ENCODE measurements around the gene RAB11FIP4. TPM values are rescaled to one million over a fixed set of nuclear protein-coding genes. Genes with fewer than 3 reads are reported as not detected.
A peak's percentile ranks its signal among the peaks of the same experiment; 100 is the strongest.

RAB11FIP4 gene
- total and polyA plus RNA-seq, 2 donors (not counting 1 experiment from before 2014, with no cell fraction given) = 0.16 to 0.66 TPM

DNA sequence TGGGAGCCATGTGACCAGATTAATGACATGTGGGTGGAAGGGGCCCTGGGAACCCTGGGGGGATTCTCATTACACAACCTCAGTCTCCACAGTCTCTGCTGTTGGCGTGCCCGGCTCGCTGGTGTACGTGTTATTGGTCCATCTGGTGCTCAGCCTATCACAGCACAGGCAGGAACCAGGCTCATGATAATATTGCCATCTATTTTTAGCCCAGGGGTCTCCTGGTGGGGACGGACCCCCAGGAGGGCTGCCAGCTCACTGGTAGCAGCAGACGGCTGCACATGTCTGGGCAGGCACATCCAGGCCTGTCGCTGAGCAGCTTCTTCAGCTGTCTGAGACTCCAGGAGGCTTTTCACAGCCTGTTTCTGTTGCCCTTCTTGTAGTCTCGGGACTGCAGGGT is 123.8 kb downstream of the RAB11FIP4 start:
- DNase-seq (ENCODE audit: low read depth in 2 of 2) = no peak
- H3K4me2 ChIP-seq (ENCODE audit: extremely low read depth, insufficient read depth, low read length) = no peak overlapping the region
- H3K36me3 ChIP-seq (ENCODE audit: control insufficient read depth, insufficient read depth, low read length) = no peaks in the 10 kb centered on the region
- no peak overlapping the region for H3K9ac ChIP-seq (ENCODE audit: insufficient read depth, low read length)
- TF ChIP-seq, protein P1, sequence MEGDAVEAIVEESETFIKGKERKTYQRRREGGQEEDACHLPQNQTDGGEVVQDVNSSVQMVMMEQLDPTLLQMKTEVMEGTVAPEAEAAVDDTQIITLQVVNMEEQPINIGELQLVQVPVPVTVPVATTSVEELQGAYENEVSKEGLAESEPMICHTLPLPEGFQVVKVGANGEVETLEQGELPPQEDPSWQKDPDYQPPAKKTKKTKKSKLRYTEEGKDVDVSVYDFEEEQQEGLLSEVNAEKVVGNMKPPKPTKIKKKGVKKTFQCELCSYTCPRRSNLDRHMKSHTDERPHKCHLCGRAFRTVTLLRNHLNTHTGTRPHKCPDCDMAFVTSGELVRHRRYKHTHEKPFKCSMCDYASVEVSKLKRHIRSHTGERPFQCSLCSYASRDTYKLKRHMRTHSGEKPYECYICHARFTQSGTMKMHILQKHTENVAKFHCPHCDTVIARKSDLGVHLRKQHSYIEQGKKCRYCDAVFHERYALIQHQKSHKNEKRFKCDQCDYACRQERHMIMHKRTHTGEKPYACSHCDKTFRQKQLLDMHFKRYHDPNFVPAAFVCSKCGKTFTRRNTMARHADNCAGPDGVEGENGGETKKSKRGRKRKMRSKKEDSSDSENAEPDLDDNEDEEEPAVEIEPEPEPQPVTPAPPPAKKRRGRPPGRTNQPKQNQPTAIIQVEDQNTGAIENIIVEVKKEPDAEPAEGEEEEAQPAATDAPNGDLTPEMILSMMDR (conservative IDR thresholded peaks at IDR 0.05 in 1 of 2, IDR thresholded peaks at IDR 0.05 in 1 of 2; ENCODE audit: low read depth in 1 of 2, low read length in 2 of 2) = no peak
- TF ChIP-seq EZH2 (IDR thresholded peaks at IDR 0.05; ENCODE audit: low read length, missing control alignments) = no peak
- H4K20me1 ChIP-seq (ENCODE audit: control insufficient read depth, extremely low read depth, insufficient read depth, low read length) = no peaks in the 10 kb centered on the region
- H2AFZ ChIP-seq (ENCODE audit: low read length) = no peak overlapping the region
- H3K9me3 ChIP-seq (ENCODE audit: control insufficient read depth, insufficient read depth, low read depth, low read length) = no peaks in the 10 kb centered on the region
- peaks cover 2% of the 10 kb centered on the region for H3K27me3 ChIP-seq (ENCODE audit: control insufficient read depth, insufficient read depth, low read length)
- H3K27ac ChIP-seq (ENCODE audit: insufficient read depth, low read length) = no peak overlapping the region
- no peaks in the 10 kb centered on the region for H3K79me2 ChIP-seq (ENCODE audit: control insufficient read depth, insufficient read depth, low read length)
- no peaks in the 10 kb centered on the region for H3K4me1 ChIP-seq (ENCODE audit: control insufficient read depth, extremely low read depth, insufficient read depth, low read length)
- no peak overlapping the region for H3K4me3 ChIP-seq (replicated peaks in 1 of 4; ENCODE audit: control extremely low read depth in 1 of 4, insufficient read depth in 1 of 4, low read depth in 3 of 4, low read length in 4 of 4)

DNA sequence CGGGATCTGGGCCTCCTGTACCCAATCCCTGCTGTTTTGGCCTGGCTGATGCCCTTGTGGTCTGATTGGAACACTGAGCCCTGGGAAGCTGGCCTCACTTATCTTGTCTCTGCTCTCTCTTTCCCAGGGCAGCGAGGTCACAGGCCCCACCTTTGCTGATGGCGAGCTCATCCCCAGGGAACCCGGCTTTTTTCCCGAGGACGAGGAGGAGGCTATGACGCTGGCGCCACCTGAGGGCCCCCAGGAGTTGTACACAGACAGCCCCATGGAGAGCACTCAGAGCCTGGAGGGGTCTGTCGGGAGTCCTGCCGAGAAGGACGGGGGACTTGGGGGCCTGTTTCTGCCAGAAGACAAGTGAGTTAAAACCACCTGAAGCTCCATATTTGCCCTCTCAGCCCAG is 126.0 kb downstream of the RAB11FIP4 start:
- Histone ChIP-seq H3K79me2 (ENCODE audit: control insufficient read depth, insufficient read depth, low read length) (no peaks in the 10 kb centered on the region), H3K9me3 (ENCODE audit: control insufficient read depth, insufficient read depth, low read depth, low read length) (no peaks in the 10 kb centered on the region), H3K9ac (ENCODE audit: insufficient read depth, low read length) (no peak overlapping the region), H3K27ac (ENCODE audit: insufficient read depth, low read length) (no peak overlapping the region), H3K4me3 (replicated peaks in 1 of 4; ENCODE audit: control extremely low read depth in 1 of 4, insufficient read depth in 1 of 4, low read depth in 3 of 4, low read length in 4 of 4) (no peak overlapping the region), H2AFZ (ENCODE audit: low read length) (no peak overlapping the region), H3K36me3 (ENCODE audit: control insufficient read depth, insufficient read depth, low read length) (no peaks in the 10 kb centered on the region), H4K20me1 (ENCODE audit: control insufficient read depth, extremely low read depth, insufficient read depth, low read length) (no peaks in the 10 kb centered on the region), H3K27me3 (ENCODE audit: control insufficient read depth, insufficient read depth, low read length) (peaks cover 2% of the 10 kb centered on the region), H3K4me1 (ENCODE audit: control insufficient read depth, extremely low read depth, insufficient read depth, low read length) (no peaks in the 10 kb centered on the region), H3K4me2 (ENCODE audit: extremely low read depth, insufficient read depth, low read length) (no peak overlapping the region)
- DNase-seq (ENCODE audit: low read depth in 2 of 2) = no peak
- no peak for TF ChIP-seq EZH2 (IDR thresholded peaks at IDR 0.05; ENCODE audit: low read length, missing control alignments)
- TF ChIP-seq, protein P1 (conservative IDR thresholded peaks at IDR 0.05 in 1 of 2, IDR thresholded peaks at IDR 0.05 in 1 of 2; ENCODE audit: low read depth in 1 of 2, low read length in 2 of 2) = peak; percentile 10 to 12

- no peaks in the 10 kb centered on the region for H3K4me1 ChIP-seq (ENCODE audit: control insufficient read depth, extremely low read depth, insufficient read depth, low read length)
- H3K27ac ChIP-seq (ENCODE audit: insufficient read depth, low read length) = no peak overlapping the region
- H3K4me3 ChIP-seq (replicated peaks in 1 of 4; ENCODE audit: control extremely low read depth in 1 of 4, insufficient read depth in 1 of 4, low read depth in 3 of 4, low read length in 4 of 4) = no peak overlapping the region
- H3K27me3 ChIP-seq (ENCODE audit: control insufficient read depth, insufficient read depth, low read length) = peaks cover 2% of the 10 kb centered on the region
- H3K79me2 ChIP-seq (ENCODE audit: control insufficient read depth, insufficient read depth, low read length) = no peaks in the 10 kb centered on the region
- no peak overlapping the region for H2AFZ ChIP-seq (ENCODE audit: low read length)
- no peak for DNase-seq (ENCODE audit: low read depth in 2 of 2)
- H4K20me1 ChIP-seq (ENCODE audit: control insufficient read depth, extremely low read depth, insufficient read depth, low read length) = no peaks in the 10 kb centered on the region
- no peak for TF ChIP-seq EZH2 (IDR thresholded peaks at IDR 0.05; ENCODE audit: low read length, missing control alignments)
- TF ChIP-seq, protein P1 (conservative IDR thresholded peaks at IDR 0.05 in 1 of 2, IDR thresholded peaks at IDR 0.05 in 1 of 2; ENCODE audit: low read depth in 1 of 2, low read length in 2 of 2) = no peak
- no peak overlapping the region for H3K4me2 ChIP-seq (ENCODE audit: extremely low read depth, insufficient read depth, low read length)
- H3K9me3 ChIP-seq (ENCODE audit: control insufficient read depth, insufficient read depth, low read depth, low read length) = no peaks in the 10 kb centered on the region
- H3K36me3 ChIP-seq (ENCODE audit: control insufficient read depth, insufficient read depth, low read length) = no peaks in the 10 kb centered on the region
- no peak overlapping the region for H3K9ac ChIP-seq (ENCODE audit: insufficient read depth, low read length)
These were observed 127.0 kb downstream of the RAB11FIP4 start for GRCh38 chr17:31518478-31518877.
